ENCODE measurements around the gene NFS1. TPM values are rescaled to one million over a fixed set of nuclear protein-coding genes. Genes with fewer than 3 reads are reported as not detected.
"Not testable (repeated sequence)": the region's sequence is repeated elsewhere in the genome, so short reads cannot be mapped to it uniquely, and the experiment has no call there.

The NFS1 gene
- 10 to 100 TPM; 41.1 to 49.2 TPM for total RNA-seq

DNA sequence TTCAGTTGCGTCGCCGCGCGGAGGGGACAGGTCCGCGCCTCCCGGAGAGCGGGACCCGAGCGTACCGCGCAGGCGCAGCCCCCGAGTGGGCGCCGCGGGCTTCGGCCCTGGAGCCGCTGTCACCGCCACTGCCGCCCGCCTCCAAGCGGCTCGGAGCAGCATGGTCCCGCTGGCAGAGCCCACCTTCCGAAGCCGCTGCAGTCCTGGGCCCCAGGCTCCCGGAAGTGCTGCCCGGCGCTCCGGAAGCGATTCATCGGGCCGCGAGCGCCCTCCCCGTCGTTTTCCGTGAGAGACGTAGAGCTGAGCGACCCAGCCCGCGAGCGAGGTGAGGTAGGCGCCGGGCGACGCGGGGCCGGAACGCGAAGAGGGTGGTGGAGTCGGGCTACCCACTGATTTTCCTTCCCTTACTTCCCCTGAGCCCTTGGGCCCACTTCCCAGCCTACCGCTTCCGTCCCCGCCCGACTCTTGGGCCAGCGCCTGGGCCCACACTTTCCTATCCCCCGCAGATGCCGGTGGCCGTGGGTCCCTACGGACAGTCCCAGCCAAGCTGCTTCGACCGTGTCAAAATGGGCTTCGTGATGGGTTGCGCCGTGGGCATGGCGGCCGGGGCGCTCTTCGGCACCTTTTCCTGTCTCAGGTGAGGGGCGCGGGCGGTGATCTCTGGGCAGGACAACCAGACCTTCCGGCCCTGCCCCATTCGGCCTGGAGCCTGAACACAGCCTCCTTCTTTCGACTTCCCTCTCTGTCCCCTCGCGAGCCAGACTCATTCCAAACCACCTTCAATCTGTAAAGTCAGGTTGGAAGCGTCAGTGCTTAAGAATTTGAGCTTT is at the start of gene NFS1, which contains the start of gene ROMO1:
Gene NFS1 (minus strand): TSS at position 226 of the 830 bp plus-strand sequence. CDS start 64 bp downstream, at position 162.
Gene ROMO1 (plus strand): TSS at position 279 of the 830 bp plus-strand sequence. CDS start 228 bp downstream, at position 507.
- H3K36me3 Mint-ChIP-seq (ENCODE audit: low read depth) = peaks cover 90% of the 10 kb centered on the region
- no peaks in the 10 kb centered on the region for H3K27me3 Mint-ChIP-seq
- H3K27ac Mint-ChIP-seq = peak within 1 kb of the TSS; percentile 95
- peak within 1 kb of the TSS; percentile 96 for H3K4me3 Mint-ChIP-seq
- ATAC-seq (replicated peaks) = peak; percentile 96
- H3K4me1 Mint-ChIP-seq = peaks cover 16% of the 10 kb centered on the region
- H3K9me3 Mint-ChIP-seq = no peaks in the 10 kb centered on the region

DNA sequence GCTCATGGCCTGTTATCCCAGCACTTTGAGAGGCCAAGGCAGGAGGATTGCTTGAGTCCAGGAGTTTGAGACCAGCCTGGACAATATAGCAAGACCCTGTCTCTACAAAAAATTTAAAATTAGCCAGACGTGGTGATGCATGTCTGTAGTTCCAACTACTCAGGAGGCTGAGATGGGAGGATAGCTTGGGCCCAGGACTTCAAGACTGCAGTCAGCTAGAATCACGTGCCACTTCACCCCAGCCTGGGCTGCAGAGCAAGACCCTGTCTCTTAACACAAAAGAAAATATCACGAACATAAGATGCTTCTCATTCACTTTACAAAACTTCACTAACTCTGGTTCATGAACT is 45.3 kb upstream of the NFS1 start:
- H3K27ac Mint-ChIP-seq = peak overlapping the region; percentile 98
- H3K27me3 Mint-ChIP-seq; ATAC-seq (replicated peaks); H3K9me3 Mint-ChIP-seq: not testable (repeated sequence)
- peaks cover 32% of the 10 kb centered on the region for H3K36me3 Mint-ChIP-seq (ENCODE audit: low read depth)
- H3K4me1 Mint-ChIP-seq = peaks cover 17% of the 10 kb centered on the region
- H3K4me3 Mint-ChIP-seq = peak overlapping the region; percentile 90

DNA sequence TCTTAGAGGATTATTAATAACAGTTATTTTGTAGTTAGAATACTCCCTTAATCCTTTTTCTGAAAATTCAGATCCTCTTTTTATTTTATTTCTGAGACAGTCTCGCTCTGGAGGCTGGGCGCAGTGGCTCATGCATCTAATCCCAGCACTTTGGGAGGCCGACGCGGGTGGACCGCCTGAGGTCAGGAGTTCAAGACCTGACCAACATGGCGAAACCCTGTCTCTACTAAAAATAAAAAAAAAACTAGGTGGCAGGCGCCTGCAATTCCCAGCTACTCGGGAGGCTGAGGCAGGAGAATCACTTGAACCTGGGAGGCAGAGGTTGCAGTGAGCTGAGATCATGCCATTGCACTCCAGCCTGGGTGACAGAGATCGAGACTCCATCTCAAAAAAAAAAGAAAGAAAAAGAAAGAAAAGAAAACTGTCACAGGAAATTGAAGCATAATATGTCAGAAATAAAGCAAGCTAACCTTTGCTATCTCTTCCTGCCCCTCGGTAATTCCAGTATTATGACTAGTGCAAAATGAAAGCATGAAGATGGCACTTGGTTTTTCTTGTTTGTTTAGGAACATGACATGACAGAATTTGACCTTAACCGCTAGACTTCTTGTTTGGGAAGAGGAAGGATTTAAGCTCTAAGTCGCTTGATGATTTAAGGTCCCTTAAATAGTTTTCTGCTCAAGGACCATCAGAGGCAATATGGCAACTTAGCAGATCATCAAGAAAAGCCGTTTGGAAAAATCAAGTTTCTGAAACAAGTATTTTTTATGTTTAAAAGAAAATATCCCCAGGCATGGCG is 44.7 kb upstream of the NFS1 start:
- H3K27me3 Mint-ChIP-seq = no peaks in the 10 kb centered on the region
- H3K4me3 Mint-ChIP-seq = peak overlapping the region; percentile 90
- ATAC-seq (replicated peaks) = peak; percentile 10
- H3K9me3 Mint-ChIP-seq = no peaks in the 10 kb centered on the region
- peak overlapping the region; percentile 98 for H3K27ac Mint-ChIP-seq
- H3K36me3 Mint-ChIP-seq (ENCODE audit: low read depth) = peaks cover 38% of the 10 kb centered on the region
- peaks cover 20% of the 10 kb centered on the region for H3K4me1 Mint-ChIP-seq

DNA sequence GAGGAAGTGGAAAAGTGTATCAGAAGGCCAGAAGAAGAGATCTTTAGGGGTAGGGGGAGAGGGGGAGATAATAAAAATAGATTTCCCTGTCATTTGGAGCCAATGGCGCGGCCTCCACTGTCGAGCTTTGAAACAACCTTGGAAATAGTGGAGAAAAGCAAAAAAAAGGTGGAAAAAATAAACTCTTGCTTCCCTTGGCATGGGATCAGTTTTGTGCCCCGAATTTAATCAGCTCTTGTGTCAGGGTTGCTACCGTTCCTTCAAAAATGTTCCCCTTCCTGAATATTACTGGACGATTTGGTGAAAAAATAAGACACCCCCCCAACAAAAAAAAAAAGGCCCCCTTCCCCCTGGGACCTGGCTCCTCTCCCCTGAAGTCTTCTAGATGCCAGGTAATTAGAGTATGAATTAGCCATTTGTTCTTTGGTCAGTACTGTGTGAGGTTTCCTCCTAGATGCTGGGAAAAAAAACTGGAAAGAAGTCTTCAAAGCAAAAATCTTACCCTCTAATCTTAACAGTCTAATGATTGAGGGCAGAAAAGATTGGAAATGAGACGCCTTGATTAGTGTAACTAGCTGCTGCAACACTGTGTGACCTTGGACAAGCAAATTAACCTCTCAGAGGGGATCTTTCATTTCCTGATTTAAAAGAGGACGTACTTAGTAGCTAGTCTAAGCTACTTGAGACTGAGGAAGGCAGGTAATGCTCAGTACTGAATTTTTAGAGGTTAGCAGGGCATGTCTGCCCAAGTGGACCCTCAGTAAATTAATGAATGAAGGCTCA is 43.8 kb upstream of the NFS1 start:
- ATAC-seq (replicated peaks) = no peak
- Mint-ChIP-seq H3K9me3 (no peaks in the 10 kb centered on the region), H3K4me3 (peak overlapping the region; percentile 90), H3K36me3 (ENCODE audit: low read depth) (peaks cover 47% of the 10 kb centered on the region), H3K27ac (peak overlapping the region; percentile 98), H3K4me1 (peaks cover 28% of the 10 kb centered on the region), H3K27me3 (no peaks in the 10 kb centered on the region)

DNA sequence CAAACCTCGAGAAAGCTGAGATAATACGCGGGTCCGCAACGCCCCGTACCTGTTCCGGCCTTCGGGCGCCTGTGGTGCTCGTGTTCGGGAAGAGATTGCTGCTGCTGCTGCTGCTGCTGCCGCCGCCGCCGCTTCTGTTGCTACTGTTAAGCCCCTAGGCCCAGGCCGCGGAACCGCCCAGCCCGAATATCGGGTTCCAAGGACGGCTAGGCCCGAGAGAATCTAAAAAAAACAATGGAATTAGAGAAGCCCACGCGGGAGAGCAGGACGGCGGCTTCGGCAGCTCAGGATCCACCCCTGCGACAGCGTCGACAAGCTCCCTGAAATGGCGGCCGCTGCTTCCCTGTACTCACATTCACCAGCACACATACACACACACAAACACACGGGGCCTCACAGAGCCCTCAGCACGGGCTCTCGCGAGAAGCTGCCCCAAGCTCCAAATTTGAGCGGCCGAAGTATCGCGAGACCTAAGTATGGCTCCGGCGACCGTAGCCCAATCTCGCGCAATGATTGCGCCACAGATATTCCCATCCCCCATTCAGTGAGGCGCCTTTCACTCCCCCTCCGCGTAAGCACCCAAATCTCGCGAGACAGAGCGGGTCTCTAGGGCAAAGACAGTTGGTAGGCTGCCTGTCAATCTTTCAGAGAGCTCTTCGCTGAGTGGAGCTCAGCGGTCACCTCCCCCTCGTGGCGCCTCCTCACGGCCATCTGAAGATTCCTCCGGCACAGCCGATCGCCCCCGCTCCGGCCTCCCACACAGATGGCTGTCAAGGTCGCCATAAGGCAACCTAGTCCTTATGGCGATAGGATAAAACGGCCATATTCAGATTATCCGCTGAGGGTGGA is 43.0 kb upstream of the NFS1 start, which contains the start of gene RBM39:
Gene RBM39 (minus strand): TSS at position 369 of the 849 bp plus-strand sequence. CDS start 1,386 bp downstream, outside the sequence.
- Mint-ChIP-seq H3K9me3 (no peaks in the 10 kb centered on the region), H3K36me3 (ENCODE audit: low read depth) (peaks cover 55% of the 10 kb centered on the region)
- peak; percentile 89 for ATAC-seq (replicated peaks)

DNA sequence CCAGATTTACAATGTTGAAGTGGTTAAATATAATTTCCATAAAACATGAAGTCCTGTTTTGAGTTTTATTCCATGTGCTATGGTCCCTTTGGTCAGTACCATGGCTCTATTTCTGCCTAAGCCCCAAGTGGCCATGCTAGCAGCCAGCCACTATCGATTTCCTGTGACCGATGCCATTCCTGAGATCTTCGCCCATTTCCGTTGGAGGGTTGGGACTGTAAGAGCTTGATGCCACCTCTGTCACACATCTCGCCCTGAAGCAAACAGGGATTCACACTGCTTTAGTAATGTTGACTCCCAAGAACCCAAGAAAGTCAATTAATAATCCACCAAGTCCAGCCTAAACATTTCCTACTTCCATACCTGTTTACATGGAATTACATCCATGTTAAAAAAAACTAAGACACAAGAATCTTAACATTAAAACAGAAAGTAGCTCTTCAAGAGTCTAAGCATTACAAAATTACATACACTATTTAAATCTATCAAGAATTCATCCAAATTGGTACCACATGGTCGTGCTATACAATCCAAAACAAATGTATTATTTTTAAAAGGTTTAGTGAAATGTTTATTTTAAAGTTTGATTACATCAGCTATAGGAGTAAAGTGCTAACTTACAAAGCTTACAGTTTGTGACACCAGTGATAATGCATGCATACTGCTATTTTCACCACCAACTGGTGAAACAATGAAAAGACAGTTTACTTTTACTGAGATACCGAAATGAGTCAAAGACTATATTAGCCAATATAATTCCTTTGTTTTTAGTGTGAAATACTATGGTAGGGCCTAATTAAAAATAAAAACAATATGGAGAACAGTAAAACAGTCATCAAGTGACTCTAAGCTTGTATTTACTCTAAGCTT is 40.4 kb upstream of the NFS1 start:
- H3K27me3 Mint-ChIP-seq = no peaks in the 10 kb centered on the region
- peak overlapping the region; percentile 90 for H3K4me3 Mint-ChIP-seq
- ATAC-seq (replicated peaks) = no peak
- peaks cover 81% of the 10 kb centered on the region for H3K36me3 Mint-ChIP-seq (ENCODE audit: low read depth)
- no peaks in the 10 kb centered on the region for H3K9me3 Mint-ChIP-seq
- peak overlapping the region; percentile 98 for H3K27ac Mint-ChIP-seq
- peaks cover 36% of the 10 kb centered on the region for H3K4me1 Mint-ChIP-seq

More for the DNA sequence above, 43.0 kb upstream of the NFS1 start, which contains the start of gene RBM39:
- H3K27ac Mint-ChIP-seq = peak within 1 kb of the TSS; percentile 98
- H3K4me3 Mint-ChIP-seq = peak within 1 kb of the TSS; percentile 90
- peaks cover 28% of the 10 kb centered on the region for H3K4me1 Mint-ChIP-seq
- no peaks in the 10 kb centered on the region for H3K27me3 Mint-ChIP-seq

DNA sequence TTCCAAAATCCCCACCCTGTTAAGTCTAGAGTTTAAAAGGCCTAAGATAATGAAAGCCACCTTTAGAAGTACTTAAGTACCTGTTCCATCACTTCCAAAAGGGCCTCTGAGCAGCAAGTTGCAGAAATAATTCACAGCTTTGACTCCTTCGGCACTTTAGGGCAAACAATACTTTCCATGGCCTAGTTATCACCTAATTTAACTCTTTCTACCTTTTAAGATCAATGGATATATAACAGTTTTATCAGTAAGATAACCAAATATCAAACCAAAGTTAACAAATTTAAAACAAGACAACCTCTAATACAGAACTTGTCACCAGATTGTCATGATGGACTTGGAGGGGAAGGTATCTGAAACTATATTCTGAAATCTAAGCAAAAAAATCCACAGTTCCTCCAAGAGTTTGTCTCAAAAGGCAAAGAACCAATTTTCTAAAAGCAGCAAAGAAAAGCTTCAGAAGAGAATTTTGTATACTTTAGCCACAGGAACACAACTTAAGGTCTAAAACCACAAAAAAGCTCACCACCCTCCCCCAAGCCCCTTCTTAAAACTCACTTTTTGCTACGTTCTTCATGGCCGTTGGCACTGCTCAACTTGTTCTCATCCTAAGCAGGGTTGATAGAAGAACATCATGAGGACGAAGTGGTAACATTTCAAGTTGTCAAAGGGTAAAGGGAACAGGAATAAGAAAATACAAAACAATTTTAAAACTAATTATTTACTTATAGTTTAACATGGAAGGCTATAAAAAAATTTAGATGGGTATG is 39.4 kb upstream of the NFS1 start:
- Mint-ChIP-seq H3K4me3 (peak overlapping the region; percentile 90), H3K9me3 (no peaks in the 10 kb centered on the region), H3K27ac (peak overlapping the region; percentile 91), H3K36me3 (ENCODE audit: low read depth) (peaks cover 90% of the 10 kb centered on the region), H3K27me3 (no peaks in the 10 kb centered on the region), H3K4me1 (peaks cover 40% of the 10 kb centered on the region)
- no peak for ATAC-seq (replicated peaks)

DNA sequence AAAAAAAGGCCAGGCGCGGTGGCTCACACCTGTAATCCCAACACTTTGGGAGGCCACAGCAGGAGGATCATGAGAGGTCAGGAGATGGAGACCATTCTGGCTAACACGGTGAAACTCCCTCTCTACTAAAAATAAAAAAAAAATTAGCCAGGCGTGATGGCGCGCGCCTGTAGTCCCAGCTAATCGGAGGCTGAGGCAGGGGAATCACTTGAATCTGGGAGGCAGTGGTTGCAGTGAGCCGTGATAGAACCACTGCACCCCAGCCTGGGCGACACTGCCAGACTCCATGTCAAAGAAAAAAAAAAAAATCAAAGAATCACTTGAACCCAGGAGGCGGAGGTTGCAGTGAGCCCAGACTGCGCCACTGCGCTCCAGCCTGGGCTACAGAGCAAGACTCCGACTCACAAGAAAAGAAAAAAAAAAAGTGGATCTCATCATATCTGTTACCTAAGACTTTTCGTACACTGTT is 38.7 kb upstream of the NFS1 start:
- Mint-ChIP-seq H3K4me3 (peak overlapping the region; percentile 90), H3K36me3 (ENCODE audit: low read depth) (peaks cover 97% of the 10 kb centered on the region), H3K4me1 (peaks cover 42% of the 10 kb centered on the region), H3K9me3 (no peaks in the 10 kb centered on the region), H3K27me3 (no peaks in the 10 kb centered on the region), H3K27ac (peak overlapping the region; percentile 91)
- no peak for ATAC-seq (replicated peaks)

DNA sequence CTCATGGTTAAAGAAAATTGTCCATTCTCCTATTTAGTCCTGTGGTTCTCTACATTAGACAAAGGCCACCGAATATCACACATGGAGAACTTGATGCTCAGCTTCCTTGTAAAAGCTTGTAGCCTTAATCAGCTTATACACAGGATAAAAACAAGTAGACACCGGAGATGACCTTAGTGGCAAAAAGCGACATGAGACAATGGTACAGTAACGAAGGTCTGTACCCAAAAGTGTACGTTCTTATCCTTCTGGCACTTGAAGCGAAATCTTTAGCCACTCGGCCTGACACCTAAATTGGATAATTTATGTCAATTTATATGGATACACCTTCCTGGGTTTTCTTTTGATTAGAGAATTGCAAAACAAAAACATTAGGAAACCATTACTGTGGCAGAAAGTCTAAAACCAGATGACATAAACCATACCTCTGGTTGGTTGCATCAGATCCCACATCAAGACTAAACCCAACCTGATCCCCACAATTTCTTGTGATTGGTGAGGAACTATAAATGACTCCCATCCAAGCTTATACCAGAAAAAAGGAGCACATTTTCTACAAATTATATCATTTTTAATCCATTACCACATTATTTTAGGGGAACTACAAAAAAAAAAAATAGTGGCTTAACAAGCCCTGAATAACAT is 36.8 kb upstream of the NFS1 start:
- no peak for ATAC-seq (replicated peaks)
- no peaks in the 10 kb centered on the region for H3K9me3 Mint-ChIP-seq
- H3K4me3 Mint-ChIP-seq = peak overlapping the region; percentile 90
- H3K27ac Mint-ChIP-seq = peak overlapping the region; percentile 47
- H3K4me1 Mint-ChIP-seq = peaks cover 49% of the 10 kb centered on the region
- H3K36me3 Mint-ChIP-seq (ENCODE audit: low read depth) = peaks cover 100% of the 10 kb centered on the region
- no peaks in the 10 kb centered on the region for H3K27me3 Mint-ChIP-seq

DNA sequence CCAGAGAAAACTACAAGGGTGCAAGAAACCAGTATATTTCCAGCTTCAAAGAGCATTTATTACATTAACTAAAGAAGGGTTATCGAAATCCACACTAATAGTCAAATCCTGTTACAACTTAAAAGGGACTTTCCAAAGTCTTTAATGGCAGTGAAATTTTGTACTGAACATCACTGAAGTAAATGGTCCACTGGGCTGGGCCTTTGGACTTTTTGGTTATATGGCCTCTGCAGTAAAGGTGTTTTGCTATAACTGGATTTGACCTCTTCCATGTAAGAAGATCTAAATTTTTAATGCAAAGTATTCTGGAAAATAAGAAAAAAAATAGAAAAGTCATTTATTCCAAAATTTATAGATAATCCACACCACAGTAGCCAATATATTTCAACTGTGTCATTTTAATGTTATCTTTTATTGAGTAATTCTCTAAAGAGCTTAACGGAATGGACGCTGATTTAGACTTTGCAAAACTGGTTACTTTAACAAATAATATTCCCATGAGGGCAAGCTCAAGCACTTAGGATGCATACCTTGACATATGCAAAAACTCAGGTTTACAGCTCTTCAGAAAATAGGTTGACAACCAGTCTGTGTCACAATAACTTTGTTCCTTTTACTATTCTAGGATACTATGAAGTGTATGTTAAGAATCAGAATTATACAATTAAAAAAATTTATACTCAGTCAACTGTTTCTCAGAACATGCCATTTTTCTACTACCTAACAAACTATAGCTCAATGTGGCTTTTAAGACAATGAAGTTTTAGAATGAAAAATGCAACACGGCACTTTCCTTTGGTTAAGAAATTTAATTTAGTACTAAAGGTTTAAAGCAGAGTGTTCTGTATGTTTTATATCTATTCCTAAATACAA is 35.9 kb upstream of the NFS1 start:
- Mint-ChIP-seq H3K36me3 (ENCODE audit: low read depth) (peaks cover 100% of the 10 kb centered on the region), H3K4me3 (peak overlapping the region; percentile 90), H3K4me1 (peaks cover 43% of the 10 kb centered on the region), H3K9me3 (no peaks in the 10 kb centered on the region), H3K27ac (peak overlapping the region; percentile 75), H3K27me3 (no peaks in the 10 kb centered on the region)
- no peak for ATAC-seq (replicated peaks)

DNA sequence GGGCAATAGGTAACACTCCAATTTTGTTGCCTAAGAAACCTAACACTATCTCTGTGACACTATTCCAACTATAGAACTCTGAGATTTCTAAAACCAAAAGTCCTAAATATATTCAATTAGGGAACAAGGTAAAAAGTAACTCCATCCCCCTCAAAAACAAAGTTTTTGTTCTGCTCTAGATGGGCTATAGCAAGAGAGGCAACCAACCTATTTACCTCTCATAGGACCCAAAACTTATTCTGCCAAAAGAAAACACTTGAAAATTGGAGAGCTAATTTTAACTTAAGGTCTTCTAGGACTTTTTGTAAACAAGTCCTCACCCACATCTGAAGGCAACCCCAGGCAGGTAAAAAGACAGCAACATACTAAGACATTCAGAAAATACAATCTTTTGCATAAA is 35.2 kb upstream of the NFS1 start:
- H3K4me3 Mint-ChIP-seq = peak overlapping the region; percentile 69
- peak overlapping the region; percentile 75 for H3K27ac Mint-ChIP-seq
- no peak for ATAC-seq (replicated peaks)
- no peaks in the 10 kb centered on the region for H3K9me3 Mint-ChIP-seq
- peaks cover 100% of the 10 kb centered on the region for H3K36me3 Mint-ChIP-seq (ENCODE audit: low read depth)
- no peaks in the 10 kb centered on the region for H3K27me3 Mint-ChIP-seq
- peaks cover 36% of the 10 kb centered on the region for H3K4me1 Mint-ChIP-seq
